Thyroid gland (tissue), 4 donors: ENCODE data around the gene KCNJ10. TPM values are rescaled to one million over a fixed set of nuclear protein-coding genes. Genes with fewer than 3 reads are reported as not detected.

Experiments
- DNase-seq, 2 donors: peaks; one replicate each; pipeline ENCODE4 v3.0.0-alpha.2; 2019
- H3K27ac ChIP-seq, 3 donors: fragments of 200-600 bp; sonication (generic); 1 replicate in 2 of 3; 2 replicates in 1 of 3; pipeline ENCODE4 v1.5.1; 2016 to 2019; ENCODE audit warnings: mild to moderate bottlenecking in 1 of 3, moderate library complexity in 1 of 3
- H3K27me3 ChIP-seq: fragments of 200-600 bp; sonication (generic); one replicate; pipeline ENCODE4 v1.5.1; 2019
- H3K36me3 ChIP-seq, 2 donors: fragments of 200-600 bp; sonication (generic); one replicate each; pipeline ENCODE4 v1.5.1; 2016 to 2019
- H3K4me1 ChIP-seq, 2 donors: fragments of 200-600 bp; sonication (generic); one replicate each; pipeline ENCODE4 v1.5.1; 2017 to 2019
- H3K4me3 ChIP-seq, 3 donors: fragments of 200-600 bp; sonication (generic); replicated peaks in 1 of 3; 1 replicate in 2 of 3; 2 replicates in 1 of 3; pipeline ENCODE4 v1.5.1; 2016; ENCODE audit warnings: mild to moderate bottlenecking in 1 of 3
- H3K9me3 ChIP-seq: fragments of 200-600 bp; sonication (generic); one replicate; pipeline ENCODE4 v1.5.1; 2017
- CTCF ChIP-seq, 6 experiments: fragments of 200-600 bp in 3 of 6; fragments of 450-650 bp in 3 of 6; sonication (generic) in 3 of 6; IDR thresholded peaks; one replicate each; pipeline ENCODE4 v1.5.1; 2016 to 2019; ENCODE audit warnings: antibody characterized with exemption in 6 of 6, mild to moderate bottlenecking in 2 of 6, inconsistent platforms in 1 of 6, moderate library complexity in 1 of 6
- POLR2A ChIP-seq, 2 donors: fragments of 450-650 bp; IDR thresholded peaks; one replicate each; pipeline ENCODE4 v1.6.1; 2017; ENCODE audit warnings: antibody characterized with exemption in 2 of 2, mild to moderate bottlenecking in 2 of 2, moderate library complexity in 1 of 2
- WGBS, 2 donors: methylation state at CpG; one replicate each; pipeline ENCODE4 v1.1.5; 2017; 5-methylcytosine and 5-hydroxymethylcytosine counted together
- intact Hi-C: fragments of 100-400 bp; cut with DNase I; formaldehyde crosslinking; loops from one replicate; pipeline ENCODE4 v1.15.1; 2023
- total RNA-seq, 4 donors: library from RNA; depleted of rRNA; stranded (reverse); fragments of >200 nt; gene quantifications; one replicate each; pipeline ENCODE4 v1.2.3, GENCODE V29; 2016

KCNJ10 gene
- total RNA-seq, 4 donors from 2014 or later: 0.13 to 0.45 (median 0.33) TPM; not detected in 1

- 89 to 93% methylated on average over 15 of the region's 15 CpGs for WGBS, 2 donors
- no peaks in the 10 kb centered on the region for H3K36me3 ChIP-seq
- no peaks in the 10 kb centered on the region for H3K4me1 ChIP-seq
- intact Hi-C loops: no loop called here
- H3K4me3 ChIP-seq: no peak overlapping the region
- TF ChIP-seq POLR2A (IDR thresholded peaks at IDR 0.05): no peak
- TF ChIP-seq CTCF (IDR thresholded peaks at IDR 0.05): no peak
- H3K27ac ChIP-seq: no peak overlapping the region
- no peak for DNase-seq
- H3K9me3 ChIP-seq: no peaks in the 10 kb centered on the region
- H3K27me3 ChIP-seq: no peaks in the 10 kb centered on the region
Observed at GRCh38 chr1:159961636-159962035, 108.3 kb downstream of the KCNJ10 start.

- Histone ChIP-seq H3K4me1 (no peaks in the 10 kb centered on the region), H3K4me3 (no peak overlapping the region), H3K9me3 (no peaks in the 10 kb centered on the region), H3K36me3 (no peaks in the 10 kb centered on the region), H3K27ac (no peak overlapping the region), H3K27me3 (no peaks in the 10 kb centered on the region)
- TF ChIP-seq CTCF (IDR thresholded peaks at IDR 0.05): no peak
- TF ChIP-seq POLR2A (IDR thresholded peaks at IDR 0.05): no peak
- no peak for DNase-seq
- WGBS, 2 donors: 65 to 75% methylated on average over 5 of the region's 5 CpGs
- intact Hi-C loops: no loop called here
Observed at GRCh38 chr1:159960721-159961381, 109.1 kb downstream of the KCNJ10 start.

- no peak overlapping the region for H3K27ac ChIP-seq
Observed at GRCh38 chr1:159959451-159959850, 110.5 kb downstream of the KCNJ10 start.

GRCh38 chr1:159958719-159959380, 111.1 kb downstream of the KCNJ10 start:
- TF ChIP-seq POLR2A (IDR thresholded peaks at IDR 0.05): no peak
- no peak for TF ChIP-seq CTCF (IDR thresholded peaks at IDR 0.05)
- Histone ChIP-seq H3K27me3 (no peaks in the 10 kb centered on the region), H3K27ac (no peak overlapping the region), H3K9me3 (no peaks in the 10 kb centered on the region), H3K4me3 (no peak overlapping the region), H3K36me3 (no peaks in the 10 kb centered on the region), H3K4me1 (no peaks in the 10 kb centered on the region)
- intact Hi-C loops: no loop called here
- 50 to 55% methylated on average over 3 of the region's 3 CpGs for WGBS, 2 donors
- no peak for DNase-seq

More at GRCh38 chr1:159959451-159959850, 110.5 kb downstream of the KCNJ10 start:
- no peak for DNase-seq
- no peak overlapping the region for H3K4me3 ChIP-seq
- no peaks in the 10 kb centered on the region for H3K27me3 ChIP-seq
- no peaks in the 10 kb centered on the region for H3K4me1 ChIP-seq
- H3K36me3 ChIP-seq: no peaks in the 10 kb centered on the region
- 62 to 69% methylated on average over 4 of the region's 4 CpGs for WGBS, 2 donors
- intact Hi-C loops: no loop called here
- no peaks in the 10 kb centered on the region for H3K9me3 ChIP-seq
- no peak for TF ChIP-seq CTCF (IDR thresholded peaks at IDR 0.05)
- TF ChIP-seq POLR2A (IDR thresholded peaks at IDR 0.05): no peak

GRCh38 chr1:159957824-159958268, 112.1 kb downstream of the KCNJ10 start:
- intact Hi-C loops: no loop called here
- TF ChIP-seq POLR2A (IDR thresholded peaks at IDR 0.05) (no peak), CTCF (IDR thresholded peaks at IDR 0.05) (no peak)
- 63 to 64% methylated on average over 9 of the region's 9 CpGs for WGBS, 2 donors

More at GRCh38 chr1:159957824-159958268, 112.1 kb downstream of the KCNJ10 start:
- DNase-seq: no peak
- Histone ChIP-seq H3K4me3 (no peak overlapping the region), H3K36me3 (no peaks in the 10 kb centered on the region), H3K9me3 (no peaks in the 10 kb centered on the region), H3K27ac (no peak overlapping the region), H3K4me1 (no peaks in the 10 kb centered on the region), H3K27me3 (no peaks in the 10 kb centered on the region)
